Measurements from ENCODE around the gene LCE3C.

Gene LCE3C

DNA sequence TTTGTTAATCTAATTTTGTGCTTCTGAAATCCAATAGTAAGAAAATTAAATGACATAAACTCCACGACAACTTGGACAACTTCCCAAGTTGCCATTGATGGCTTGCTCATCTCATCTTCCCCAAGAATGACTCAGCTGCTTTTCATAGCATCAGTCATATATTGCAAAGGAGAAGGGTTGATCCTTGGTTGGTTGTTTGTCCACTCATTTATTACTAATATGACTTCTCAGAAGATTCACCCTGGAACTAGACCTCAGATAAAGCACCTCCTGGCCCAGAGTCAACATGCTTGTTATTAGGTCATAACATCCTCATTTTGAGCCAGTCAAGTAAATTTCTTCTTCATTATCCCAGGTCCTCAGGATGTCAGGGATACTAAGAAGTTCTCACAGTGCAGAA, 17.4 kb upstream of the LCE3C start:
- POLR2A ChIA-PET, result no interaction called here
- TF ChIP-seq CTCF (IDR thresholded peaks at IDR 0.05; ENCODE audit: control extremely low read depth, extremely low read depth, low read depth, missing control alignments), result no peak
- no peak for DNase-seq (ENCODE audit: extremely low spot score)
- CTCF ChIA-PET, result interaction anchor here (1.1 kb wide), 1 partner anchor 35 kb away, joined by 3 read pairs; no protein-coding TSS in a partner anchor

- DNase-seq (ENCODE audit: extremely low spot score), result no peak
- TF ChIP-seq CTCF (IDR thresholded peaks at IDR 0.05; ENCODE audit: control extremely low read depth, extremely low read depth, low read depth, missing control alignments), result peak; percentile 32
- ChIA-PET POLR2A (no interaction called here), CTCF (interaction anchor here (0.7 kb wide), 1 partner anchor 89 kb away, joined by 3 read pairs; no protein-coding TSS in a partner anchor)
Observed at GRCh38 chr1:152585586-152585985, 14.4 kb upstream of the LCE3C start.

GRCh38 chr1:152596986-152597385, 3.0 kb upstream of the LCE3C start:
- TF ChIP-seq CTCF (IDR thresholded peaks at IDR 0.05; ENCODE audit: control extremely low read depth, extremely low read depth, low read depth, missing control alignments), result no peak
- CTCF ChIA-PET, result no interaction called here
- DNase-seq (ENCODE audit: extremely low spot score), result no peak
- POLR2A ChIA-PET, result no interaction called here

- no peak for TF ChIP-seq CTCF (IDR thresholded peaks at IDR 0.05; ENCODE audit: control extremely low read depth, extremely low read depth, low read depth, missing control alignments)
- CTCF ChIA-PET, result no interaction called here
- DNase-seq (ENCODE audit: extremely low spot score), result no peak
- POLR2A ChIA-PET, result no interaction called here
Observed at GRCh38 chr1:152613511-152613910, 13.5 kb downstream of the LCE3C start, which contains the start of gene LCE3B. TSS of gene LCE3B (plus strand) at chr1:152613811. CDS start at chr1:152613811, 0 bp downstream.

- CTCF ChIA-PET, result interaction anchor here (0.8 to 3.0 kb wide), 3 partner anchors 10 to 43 kb away, joined by 4 to 13 read pairs (median 8); no protein-coding TSS in a partner anchor
- POLR2A ChIA-PET, result no interaction called here
- no peak for DNase-seq (ENCODE audit: extremely low spot score)
Observed at GRCh38 chr1:152621993-152622392, 22.0 kb downstream of the LCE3C start.

GRCh38 chr1:152622803-152623202, 22.8 kb downstream of the LCE3C start, which contains the start of gene LCE3A:
TSS of gene LCE3A (minus strand) at chr1:152623103. CDS start at chr1:152623103, 0 bp downstream.
- CTCF ChIA-PET, result interaction anchor here (0.7 to 3.0 kb wide), 4 partner anchors 10 to 566 kb away, joined by 3 to 13 read pairs (median 6); no protein-coding TSS in a partner anchor
- no peak for DNase-seq (ENCODE audit: extremely low spot score)
- POLR2A ChIA-PET, result no interaction called here
- no peak for TF ChIP-seq CTCF (IDR thresholded peaks at IDR 0.05; ENCODE audit: control extremely low read depth, extremely low read depth, low read depth, missing control alignments)

More at GRCh38 chr1:152621993-152622392, 22.0 kb downstream of the LCE3C start:
- no peak for TF ChIP-seq CTCF (IDR thresholded peaks at IDR 0.05; ENCODE audit: control extremely low read depth, extremely low read depth, low read depth, missing control alignments)

Measured in GM10248 (cell line).